Measurements from ENCODE around the gene ADCY5.

DNA sequence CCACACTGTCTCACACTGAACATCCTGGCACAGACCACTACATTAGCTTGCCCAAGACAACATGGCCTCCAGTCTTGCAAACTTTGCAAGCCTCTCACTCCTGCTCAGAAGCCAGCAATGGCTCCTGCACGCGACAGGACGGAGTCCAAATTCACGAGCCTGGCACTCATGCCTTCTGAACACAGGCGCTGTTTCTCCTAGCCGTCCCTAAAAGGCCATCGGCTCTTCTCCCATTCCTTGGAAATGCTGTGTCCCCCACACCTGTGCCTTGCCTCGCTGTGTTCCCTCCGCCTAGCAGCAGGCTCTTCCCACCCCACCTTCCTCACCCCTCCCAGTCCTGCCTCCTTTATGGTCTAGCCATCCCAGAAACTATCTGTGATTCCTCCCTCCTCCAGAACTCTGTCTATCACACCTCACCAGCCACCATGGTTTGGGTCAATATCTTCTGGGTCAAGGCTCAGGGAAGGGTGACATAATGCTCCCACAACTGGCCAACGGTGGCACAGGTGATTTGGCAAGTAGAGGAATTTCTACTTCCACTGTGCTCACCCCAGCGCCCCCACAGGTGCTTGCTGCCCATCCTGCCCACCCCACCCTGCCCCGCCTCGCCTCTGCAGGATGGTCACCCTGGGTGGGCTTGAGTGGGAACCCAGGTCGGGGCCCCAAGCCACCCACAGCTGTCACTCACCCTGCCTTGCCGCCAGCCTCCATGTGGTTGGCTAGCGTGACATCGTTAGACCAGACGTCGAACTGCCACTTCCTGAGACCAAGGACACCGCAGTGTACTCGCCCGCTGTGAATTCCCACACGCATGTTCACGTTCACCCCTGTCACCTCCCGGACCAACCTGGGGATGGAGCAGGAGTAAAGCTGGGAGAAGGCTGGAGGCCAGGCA lies 120.7 kb downstream of the ADCY5 start:
- TF ChIP-seq, protein P1, sequence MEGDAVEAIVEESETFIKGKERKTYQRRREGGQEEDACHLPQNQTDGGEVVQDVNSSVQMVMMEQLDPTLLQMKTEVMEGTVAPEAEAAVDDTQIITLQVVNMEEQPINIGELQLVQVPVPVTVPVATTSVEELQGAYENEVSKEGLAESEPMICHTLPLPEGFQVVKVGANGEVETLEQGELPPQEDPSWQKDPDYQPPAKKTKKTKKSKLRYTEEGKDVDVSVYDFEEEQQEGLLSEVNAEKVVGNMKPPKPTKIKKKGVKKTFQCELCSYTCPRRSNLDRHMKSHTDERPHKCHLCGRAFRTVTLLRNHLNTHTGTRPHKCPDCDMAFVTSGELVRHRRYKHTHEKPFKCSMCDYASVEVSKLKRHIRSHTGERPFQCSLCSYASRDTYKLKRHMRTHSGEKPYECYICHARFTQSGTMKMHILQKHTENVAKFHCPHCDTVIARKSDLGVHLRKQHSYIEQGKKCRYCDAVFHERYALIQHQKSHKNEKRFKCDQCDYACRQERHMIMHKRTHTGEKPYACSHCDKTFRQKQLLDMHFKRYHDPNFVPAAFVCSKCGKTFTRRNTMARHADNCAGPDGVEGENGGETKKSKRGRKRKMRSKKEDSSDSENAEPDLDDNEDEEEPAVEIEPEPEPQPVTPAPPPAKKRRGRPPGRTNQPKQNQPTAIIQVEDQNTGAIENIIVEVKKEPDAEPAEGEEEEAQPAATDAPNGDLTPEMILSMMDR (IDR thresholded peaks at IDR 0.05; ENCODE audit: poor library complexity), result no peak
- TF ChIP-seq EZH2phosphoT487 (IDR thresholded peaks at IDR 0.05; ENCODE audit: low read depth, severe bottlenecking, unreplicated experiment), result no peak
